ENCODE data around the gene OR5H15.
"Not testable (repeated sequence)": the region's sequence is repeated elsewhere in the genome, so short reads cannot be mapped to it uniquely, and the experiment has no call there.

OR5H15 gene

DNA sequence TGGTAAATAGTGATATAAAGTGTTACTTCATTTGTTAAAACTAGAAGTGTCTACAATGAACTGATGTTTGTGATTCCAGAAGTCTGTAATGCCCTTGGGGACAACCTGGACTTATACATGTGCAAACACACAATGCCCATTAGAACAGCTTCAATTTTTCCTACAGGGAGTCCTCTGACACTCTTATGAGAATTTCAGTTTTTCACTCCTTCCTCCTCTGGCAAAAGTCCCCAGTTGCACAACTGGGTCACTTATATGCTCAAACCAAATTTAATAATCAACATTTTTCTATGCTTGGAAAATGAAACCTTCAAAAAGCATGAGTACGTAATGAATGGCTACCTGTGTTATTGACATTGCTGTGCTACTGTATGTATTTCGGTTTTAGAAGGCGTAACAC lies at the start of gene OR5H15:
OR5H15 (plus strand) TSS at position 301 of the 400 bp plus-strand sequence. CDS start 2,004 bp downstream, outside the sequence.
- no peaks in the 10 kb centered on the region for H3K9me3 ChIP-seq (ENCODE audit: control insufficient read depth in 2 of 2, low read length in 2 of 2)
- H3K27me3 ChIP-seq (ENCODE audit: control insufficient read depth in 2 of 2, insufficient read depth in 2 of 2, low read length in 2 of 2): no peaks in the 10 kb centered on the region
- H3K4me1 ChIP-seq (ENCODE audit: control insufficient read depth in 2 of 2, insufficient read depth in 2 of 2, low read length in 2 of 2): no peaks in the 10 kb centered on the region
- H3K36me3 ChIP-seq (ENCODE audit: control insufficient read depth in 2 of 2, insufficient read depth in 2 of 2, low read length in 2 of 2): no peaks in the 10 kb centered on the region
- no peak within 1 kb of the TSS for H3K4me3 ChIP-seq (ENCODE audit: low read length in 2 of 2)
- no peak within 1 kb of the TSS for H3K27ac ChIP-seq (ENCODE audit: low read depth in 2 of 2, low read length in 2 of 2)
- no peak within 1 kb of the TSS for H3K9ac ChIP-seq (ENCODE audit: low read depth in 1 of 2, low read length in 2 of 2)

DNA sequence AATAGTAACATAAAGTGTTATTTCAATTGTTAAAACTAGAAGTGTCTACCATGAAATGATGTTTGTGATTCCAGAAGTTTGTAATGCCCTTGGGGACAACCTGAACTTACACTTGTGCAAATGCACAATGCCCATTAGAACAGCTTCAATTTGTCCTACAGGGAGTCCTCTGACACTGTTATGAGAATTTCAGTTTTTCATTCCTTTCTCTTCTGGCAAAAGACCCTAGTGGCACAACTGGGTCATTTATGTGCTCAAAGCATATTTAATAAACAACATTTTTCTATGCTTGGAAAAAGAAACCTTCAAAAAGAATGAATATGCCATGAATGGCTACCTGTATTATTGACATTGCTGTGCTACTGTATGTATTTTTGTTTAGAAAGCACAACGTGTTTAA lies 36.1 kb upstream of the OR5H15 start, which contains the start of gene OR5H1:
OR5H1 (plus strand) TSS at position 301 of the 400 bp plus-strand sequence. CDS start 1,977 bp downstream, outside the sequence.
- Histone ChIP-seq H3K4me1 (ENCODE audit: control insufficient read depth in 2 of 2, insufficient read depth in 2 of 2, low read length in 2 of 2) (no peaks in the 10 kb centered on the region), H3K27ac (ENCODE audit: low read depth in 2 of 2, low read length in 2 of 2) (no peak within 1 kb of the TSS), H3K9me3 (ENCODE audit: control insufficient read depth in 2 of 2, low read length in 2 of 2) (no peaks in the 10 kb centered on the region), H3K36me3 (ENCODE audit: control insufficient read depth in 2 of 2, insufficient read depth in 2 of 2, low read length in 2 of 2) (no peaks in the 10 kb centered on the region), H3K9ac (ENCODE audit: low read depth in 1 of 2, low read length in 2 of 2) (no peak within 1 kb of the TSS), H3K4me3 (ENCODE audit: low read length in 2 of 2) (no peak within 1 kb of the TSS), H3K27me3 (ENCODE audit: control insufficient read depth in 2 of 2, insufficient read depth in 2 of 2, low read length in 2 of 2) (no peaks in the 10 kb centered on the region)

DNA sequence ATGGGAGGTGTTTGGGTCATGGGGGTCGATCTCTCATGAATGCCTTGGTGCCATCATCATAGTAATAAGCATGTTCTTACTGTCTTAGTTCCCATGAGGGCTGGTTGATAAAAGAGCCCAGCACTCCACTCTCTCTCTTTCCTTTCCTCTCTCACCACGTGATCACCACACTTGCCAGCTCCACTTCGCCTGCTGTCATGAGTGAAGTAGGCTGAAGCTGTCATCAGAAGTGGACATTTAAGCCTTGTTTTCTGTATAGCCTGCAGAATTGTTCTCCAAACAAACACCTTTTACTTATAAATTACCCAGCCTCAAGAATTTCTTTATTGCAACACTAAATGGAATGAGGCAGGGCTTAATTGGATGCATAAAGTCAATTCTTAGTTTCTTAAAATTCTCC lies 29.9 kb upstream of the OR5H15 start:
- H3K9ac ChIP-seq (ENCODE audit: low read depth in 1 of 2, low read length in 2 of 2): no peak overlapping the region
- H3K36me3 ChIP-seq (ENCODE audit: control insufficient read depth in 2 of 2, insufficient read depth in 2 of 2, low read length in 2 of 2): no peaks in the 10 kb centered on the region
- H3K27me3 ChIP-seq (ENCODE audit: control insufficient read depth in 2 of 2, insufficient read depth in 2 of 2, low read length in 2 of 2): no peaks in the 10 kb centered on the region
- no peak overlapping the region for H3K27ac ChIP-seq (ENCODE audit: low read depth in 2 of 2, low read length in 2 of 2)
- no peaks in the 10 kb centered on the region for H3K4me1 ChIP-seq (ENCODE audit: control insufficient read depth in 2 of 2, insufficient read depth in 2 of 2, low read length in 2 of 2)
- no peaks in the 10 kb centered on the region for H3K9me3 ChIP-seq (ENCODE audit: control insufficient read depth in 2 of 2, low read length in 2 of 2)
- no peak overlapping the region for H3K4me3 ChIP-seq (ENCODE audit: low read length in 2 of 2)

DNA sequence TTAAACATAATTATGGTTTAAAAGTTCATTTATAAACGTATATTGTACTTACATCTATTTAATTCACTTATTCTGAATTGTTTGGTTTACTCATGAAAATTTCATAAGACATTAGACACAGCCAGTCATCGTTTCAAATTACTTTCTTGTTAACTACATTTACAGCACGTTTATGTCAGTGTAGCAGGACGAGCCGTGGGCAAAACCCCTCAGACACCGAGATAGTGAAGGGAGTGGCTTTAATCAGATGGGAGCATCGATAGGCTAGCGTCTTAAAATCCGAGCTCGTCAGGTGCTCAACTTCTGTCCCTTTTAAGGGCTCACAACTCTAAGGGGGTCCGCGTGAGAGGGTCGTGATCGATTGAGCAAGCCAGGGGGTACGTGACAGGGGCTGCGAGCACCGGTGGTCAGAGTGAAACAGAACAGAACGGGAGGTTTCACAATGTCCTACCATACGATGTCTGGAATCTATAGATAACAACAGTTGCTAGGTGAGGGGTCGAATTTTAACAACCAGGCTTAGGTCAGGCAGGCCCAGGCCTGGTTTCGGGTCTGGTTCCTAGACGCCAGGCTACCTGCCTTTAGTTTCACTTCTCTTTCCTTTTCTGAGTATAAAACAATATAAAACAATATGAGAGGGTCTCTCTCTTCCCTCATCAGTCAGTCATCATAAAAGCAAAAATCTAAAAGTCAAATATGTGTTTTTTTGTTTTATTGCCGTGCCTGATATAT lies 28.5 kb upstream of the OR5H15 start:
- H3K27me3 ChIP-seq (ENCODE audit: control insufficient read depth in 2 of 2, insufficient read depth in 2 of 2, low read length in 2 of 2); H3K4me3 ChIP-seq (ENCODE audit: low read length in 2 of 2); H3K9me3 ChIP-seq (ENCODE audit: control insufficient read depth in 2 of 2, low read length in 2 of 2); H3K9ac ChIP-seq (ENCODE audit: low read depth in 1 of 2, low read length in 2 of 2); H3K27ac ChIP-seq (ENCODE audit: low read depth in 2 of 2, low read length in 2 of 2); H3K36me3 ChIP-seq (ENCODE audit: control insufficient read depth in 2 of 2, insufficient read depth in 2 of 2, low read length in 2 of 2); H3K4me1 ChIP-seq (ENCODE audit: control insufficient read depth in 2 of 2, insufficient read depth in 2 of 2, low read length in 2 of 2): not testable (repeated sequence)

DNA sequence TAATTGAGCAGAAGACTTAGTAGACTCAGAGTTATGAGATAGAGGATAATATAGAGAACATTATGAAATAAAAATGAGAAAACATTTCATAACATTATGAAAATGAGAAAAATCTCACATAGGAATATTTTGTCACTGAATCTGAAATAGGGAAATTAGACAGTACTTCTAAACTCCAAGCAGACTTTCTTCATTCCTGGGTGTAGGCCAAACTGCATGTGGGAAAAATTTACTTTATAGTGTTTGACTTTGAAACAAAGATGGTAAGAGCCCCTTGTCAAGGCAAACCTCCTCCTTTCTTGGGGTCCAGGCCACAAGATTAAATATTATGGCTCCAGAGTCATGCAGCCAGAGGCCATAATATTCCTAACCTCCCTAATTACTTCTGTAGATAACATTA lies 26.0 kb upstream of the OR5H15 start:
- H3K4me3 ChIP-seq (ENCODE audit: low read length in 2 of 2): no peak overlapping the region
- no peaks in the 10 kb centered on the region for H3K9me3 ChIP-seq (ENCODE audit: control insufficient read depth in 2 of 2, low read length in 2 of 2)
- H3K27ac ChIP-seq (ENCODE audit: low read depth in 2 of 2, low read length in 2 of 2): no peak overlapping the region
- no peaks in the 10 kb centered on the region for H3K36me3 ChIP-seq (ENCODE audit: control insufficient read depth in 2 of 2, insufficient read depth in 2 of 2, low read length in 2 of 2)
- H3K27me3 ChIP-seq (ENCODE audit: control insufficient read depth in 2 of 2, insufficient read depth in 2 of 2, low read length in 2 of 2): no peaks in the 10 kb centered on the region
- H3K9ac ChIP-seq (ENCODE audit: low read depth in 1 of 2, low read length in 2 of 2): no peak overlapping the region
- no peaks in the 10 kb centered on the region for H3K4me1 ChIP-seq (ENCODE audit: control insufficient read depth in 2 of 2, insufficient read depth in 2 of 2, low read length in 2 of 2)

DNA sequence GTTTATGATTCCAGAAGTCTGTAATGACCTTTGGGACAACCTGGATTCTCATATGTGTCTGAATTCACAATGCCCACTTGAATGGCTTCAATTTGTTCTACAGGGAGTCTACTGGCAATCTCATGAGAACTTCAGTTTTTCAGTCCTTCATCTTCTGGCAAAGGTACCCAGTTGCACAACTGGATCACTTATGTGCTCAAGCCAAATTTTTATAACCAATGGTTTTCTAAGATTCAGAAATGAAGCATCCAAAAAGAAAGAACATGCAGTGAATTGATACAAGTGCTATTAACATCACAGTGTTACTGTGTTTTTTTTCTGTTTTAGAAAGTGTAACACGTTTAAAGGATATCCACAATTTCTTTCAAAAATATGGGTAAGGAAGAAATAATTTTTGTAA lies 19.3 kb upstream of the OR5H15 start, which contains the start of gene OR5H14:
OR5H14 (plus strand) TSS at position 301 of the 400 bp plus-strand sequence. CDS start 1,907 bp downstream, outside the sequence.
- H3K4me3 ChIP-seq (ENCODE audit: low read length in 2 of 2): no peak within 1 kb of the TSS

DNA sequence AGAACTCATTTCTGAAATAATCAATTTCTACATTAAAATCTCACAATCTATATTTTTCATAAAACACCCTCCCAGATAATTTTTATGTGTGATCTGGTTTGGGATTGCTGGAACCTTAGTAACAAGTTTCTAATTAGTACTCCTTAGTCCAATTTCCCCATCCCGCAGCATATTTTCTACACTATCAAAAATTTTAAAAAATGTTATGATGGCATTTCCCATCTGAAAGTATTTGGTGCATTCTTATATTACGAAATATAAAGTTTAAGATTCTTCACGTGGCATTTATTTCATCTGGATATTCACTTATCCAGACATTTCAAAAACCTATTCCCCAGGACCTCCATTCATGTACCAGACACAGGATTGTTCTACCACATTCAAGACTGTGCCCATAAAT lies 17.7 kb upstream of the OR5H15 start:
- Histone ChIP-seq H3K4me3 (ENCODE audit: low read length in 2 of 2) (no peak overlapping the region), H3K36me3 (ENCODE audit: control insufficient read depth in 2 of 2, insufficient read depth in 2 of 2, low read length in 2 of 2) (no peaks in the 10 kb centered on the region), H3K4me1 (ENCODE audit: control insufficient read depth in 2 of 2, insufficient read depth in 2 of 2, low read length in 2 of 2) (no peaks in the 10 kb centered on the region), H3K9me3 (ENCODE audit: control insufficient read depth in 2 of 2, low read length in 2 of 2) (no peaks in the 10 kb centered on the region), H3K27ac (ENCODE audit: low read depth in 2 of 2, low read length in 2 of 2) (no peak overlapping the region), H3K9ac (ENCODE audit: low read depth in 1 of 2, low read length in 2 of 2) (no peak overlapping the region), H3K27me3 (ENCODE audit: control insufficient read depth in 2 of 2, insufficient read depth in 2 of 2, low read length in 2 of 2) (no peaks in the 10 kb centered on the region)

More for the DNA sequence above, 19.3 kb upstream of the OR5H15 start, which contains the start of gene OR5H14:
- Histone ChIP-seq H3K36me3 (ENCODE audit: control insufficient read depth in 2 of 2, insufficient read depth in 2 of 2, low read length in 2 of 2) (no peaks in the 10 kb centered on the region), H3K9ac (ENCODE audit: low read depth in 1 of 2, low read length in 2 of 2) (no peak within 1 kb of the TSS), H3K4me1 (ENCODE audit: control insufficient read depth in 2 of 2, insufficient read depth in 2 of 2, low read length in 2 of 2) (no peaks in the 10 kb centered on the region), H3K9me3 (ENCODE audit: control insufficient read depth in 2 of 2, low read length in 2 of 2) (no peaks in the 10 kb centered on the region), H3K27me3 (ENCODE audit: control insufficient read depth in 2 of 2, insufficient read depth in 2 of 2, low read length in 2 of 2) (no peaks in the 10 kb centered on the region), H3K27ac (ENCODE audit: low read depth in 2 of 2, low read length in 2 of 2) (no peak within 1 kb of the TSS)

DNA sequence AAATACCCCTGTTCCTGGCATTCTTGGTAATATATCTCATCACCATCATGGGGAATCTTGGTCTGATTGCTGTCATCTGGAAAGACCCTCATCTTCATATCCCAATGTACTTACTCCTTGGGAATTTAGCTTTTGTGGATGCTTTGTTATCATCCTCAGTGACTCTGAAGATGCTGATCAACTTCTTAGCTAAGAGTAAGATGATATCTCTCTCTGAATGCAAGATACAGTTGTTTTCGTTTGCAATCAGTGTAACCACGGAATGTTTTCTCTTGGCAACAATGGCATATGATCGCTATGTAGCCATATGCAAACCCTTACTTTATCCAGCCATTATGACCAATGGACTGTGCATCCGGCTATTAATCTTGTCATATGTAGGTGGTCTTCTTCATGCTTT lies 17.0 kb upstream of the OR5H15 start:
- H3K9me3 ChIP-seq (ENCODE audit: control insufficient read depth in 2 of 2, low read length in 2 of 2); H3K36me3 ChIP-seq (ENCODE audit: control insufficient read depth in 2 of 2, insufficient read depth in 2 of 2, low read length in 2 of 2); H3K9ac ChIP-seq (ENCODE audit: low read depth in 1 of 2, low read length in 2 of 2); H3K27ac ChIP-seq (ENCODE audit: low read depth in 2 of 2, low read length in 2 of 2); H3K27me3 ChIP-seq (ENCODE audit: control insufficient read depth in 2 of 2, insufficient read depth in 2 of 2, low read length in 2 of 2); H3K4me3 ChIP-seq (ENCODE audit: low read length in 2 of 2); H3K4me1 ChIP-seq (ENCODE audit: control insufficient read depth in 2 of 2, insufficient read depth in 2 of 2, low read length in 2 of 2): not testable (repeated sequence)

DNA sequence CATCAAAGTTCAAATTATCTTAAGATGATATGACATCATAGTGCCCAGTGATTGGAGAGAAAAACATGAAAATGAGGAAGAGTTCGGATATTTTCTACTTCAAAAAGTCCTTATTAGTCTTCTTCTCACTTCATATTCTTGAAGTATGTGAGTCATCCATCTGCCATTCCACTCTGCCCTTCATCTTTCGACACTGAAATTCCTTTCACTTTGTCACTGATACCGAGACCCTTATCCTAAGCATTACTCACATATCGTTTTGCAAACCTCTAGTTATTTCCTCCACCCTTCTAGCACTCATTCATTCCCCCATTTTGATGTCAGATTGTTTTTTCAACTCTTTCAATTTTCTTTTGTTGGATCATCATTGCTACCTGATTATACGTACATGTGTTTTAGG lies 15.3 kb upstream of the OR5H15 start:
- H3K9me3 ChIP-seq (ENCODE audit: control insufficient read depth in 2 of 2, low read length in 2 of 2): no peaks in the 10 kb centered on the region
- no peak overlapping the region for H3K4me3 ChIP-seq (ENCODE audit: low read length in 2 of 2)
- H3K9ac ChIP-seq (ENCODE audit: low read depth in 1 of 2, low read length in 2 of 2): no peak overlapping the region
- H3K27ac ChIP-seq (ENCODE audit: low read depth in 2 of 2, low read length in 2 of 2): no peak overlapping the region
- H3K4me1 ChIP-seq (ENCODE audit: control insufficient read depth in 2 of 2, insufficient read depth in 2 of 2, low read length in 2 of 2): no peaks in the 10 kb centered on the region
- no peaks in the 10 kb centered on the region for H3K27me3 ChIP-seq (ENCODE audit: control insufficient read depth in 2 of 2, insufficient read depth in 2 of 2, low read length in 2 of 2)
- no peaks in the 10 kb centered on the region for H3K36me3 ChIP-seq (ENCODE audit: control insufficient read depth in 2 of 2, insufficient read depth in 2 of 2, low read length in 2 of 2)

DNA sequence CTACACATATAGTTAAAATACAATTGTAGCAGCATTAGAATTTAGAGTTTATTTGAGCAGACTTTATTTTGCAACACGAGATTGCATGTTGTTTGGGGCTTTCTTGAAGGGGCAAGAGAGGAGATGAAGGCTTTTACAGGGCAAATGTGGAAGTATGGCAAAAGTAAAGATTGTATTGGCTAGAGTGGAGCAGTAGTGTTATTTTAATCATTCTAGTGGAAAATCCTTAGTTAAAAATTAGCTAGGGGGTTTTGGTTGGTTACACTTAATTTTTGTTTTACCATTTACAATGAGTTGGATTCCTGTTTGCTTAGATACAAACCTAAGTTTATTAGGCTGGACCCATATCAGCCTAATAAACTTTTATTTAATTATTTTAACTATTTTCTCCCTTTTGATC lies 4.6 kb downstream of the OR5H15 start:
- no peak overlapping the region for H3K27ac ChIP-seq (ENCODE audit: low read depth in 2 of 2, low read length in 2 of 2)
- no peaks in the 10 kb centered on the region for H3K27me3 ChIP-seq (ENCODE audit: control insufficient read depth in 2 of 2, insufficient read depth in 2 of 2, low read length in 2 of 2)
- no peak overlapping the region for H3K4me3 ChIP-seq (ENCODE audit: low read length in 2 of 2)
- no peaks in the 10 kb centered on the region for H3K4me1 ChIP-seq (ENCODE audit: control insufficient read depth in 2 of 2, insufficient read depth in 2 of 2, low read length in 2 of 2)
- no peaks in the 10 kb centered on the region for H3K9me3 ChIP-seq (ENCODE audit: control insufficient read depth in 2 of 2, low read length in 2 of 2)
- no peaks in the 10 kb centered on the region for H3K36me3 ChIP-seq (ENCODE audit: control insufficient read depth in 2 of 2, insufficient read depth in 2 of 2, low read length in 2 of 2)
- no peak overlapping the region for H3K9ac ChIP-seq (ENCODE audit: low read depth in 1 of 2, low read length in 2 of 2)

Measured in mucosa of rectum (tissue), 2 donors.